Trophoblast cell (in vitro differentiated cells and primary cell): ENCODE measurements around the gene ANKRD33.

Experiments
- DNase-seq, 2 donors: peaks; one replicate each; pipeline ENCODE4 v3.0.0-alpha.2; 2016
- H2AFZ ChIP-seq: 2 replicates; pipeline ENCODE4 v1.6.1; 2013; ENCODE audit warnings: low read length, moderate library complexity, mild to moderate bottlenecking; ENCODE audit not compliant: insufficient read depth, poor library complexity
- H2AK5ac ChIP-seq: 2 replicates; pipeline ENCODE4 v1.6.1; 2013; ENCODE audit warnings: mild to moderate bottlenecking, low read length
- H2BK120ac ChIP-seq: 2 replicates; pipeline ENCODE4 v1.6.1; 2013; ENCODE audit warnings: low read length, mild to moderate bottlenecking, moderate library complexity; ENCODE audit not compliant: insufficient read depth, poor library complexity
- H2BK12ac ChIP-seq: 2 replicates; pipeline ENCODE4 v1.6.1; 2013; ENCODE audit warnings: mild to moderate bottlenecking, low read length, moderate library complexity
- H2BK5ac ChIP-seq: 2 replicates; pipeline ENCODE4 v1.6.1; 2013; ENCODE audit warnings: low read length, low read depth, moderate library complexity, mild to moderate bottlenecking; ENCODE audit not compliant: poor library complexity
- H3K14ac ChIP-seq: 2 replicates; pipeline ENCODE4 v1.6.1; 2013; ENCODE audit warnings: mild to moderate bottlenecking, low read length
- H3K18ac ChIP-seq: 2 replicates; pipeline ENCODE4 v1.6.1; 2013; ENCODE audit warnings: mild to moderate bottlenecking, low read length
- H3K23ac ChIP-seq: 2 replicates; pipeline ENCODE4 v1.6.1; 2013; ENCODE audit warnings: low read length
- H3K27ac ChIP-seq: 2 replicates; pipeline ENCODE4 v1.5.1; 2013; ENCODE audit warnings: low read depth, mild to moderate bottlenecking, inconsistent platforms, low read length, moderate library complexity
- H3K27me3 ChIP-seq: 2 replicates; pipeline ENCODE4 v1.6.1; 2013; ENCODE audit warnings: inconsistent platforms, mild to moderate bottlenecking, low read length, moderate library complexity; ENCODE audit not compliant: insufficient read depth
- H3K36me3 ChIP-seq, 2 experiments: 1 replicate in 1 of 2; 2 replicates in 1 of 2; pipeline ENCODE4 v1.6.1; 2013; ENCODE audit warnings: low read length in 2 of 2, mild to moderate bottlenecking in 2 of 2, moderate library complexity in 1 of 2; ENCODE audit not compliant: insufficient read depth in 2 of 2, control insufficient read depth in 1 of 2
- H3K4ac ChIP-seq: 2 replicates; pipeline ENCODE4 v1.6.1; 2013; ENCODE audit warnings: low read depth, mild to moderate bottlenecking, low read length, moderate library complexity
- H3K4me1 ChIP-seq, 2 experiments: 1 replicate in 1 of 2; 2 replicates in 1 of 2; pipeline ENCODE4 v1.6.1; 2013; ENCODE audit warnings: low read length in 2 of 2, mild to moderate bottlenecking in 2 of 2, moderate library complexity in 1 of 2; ENCODE audit not compliant: insufficient read depth in 2 of 2, control insufficient read depth in 1 of 2
- H3K4me2 ChIP-seq: 2 replicates; pipeline ENCODE4 v1.6.1; 2013; ENCODE audit warnings: inconsistent platforms, mild to moderate bottlenecking, low read length, moderate library complexity
- H3K4me3 ChIP-seq: 2 replicates; pipeline ENCODE4 v1.5.1; 2013; ENCODE audit warnings: mild to moderate bottlenecking, low read depth, low read length, inconsistent platforms
- H3K79me1 ChIP-seq: one replicate; pipeline ENCODE4 v1.6.1; 2013; ENCODE audit warnings: low read length
- H3K79me2 ChIP-seq: 2 replicates; pipeline ENCODE4 v1.6.1; 2013; ENCODE audit warnings: low read length, mild to moderate bottlenecking; ENCODE audit not compliant: control insufficient read depth, insufficient read depth, poor library complexity
- H3K9ac ChIP-seq: 2 replicates; pipeline ENCODE4 v1.6.1; 2013; ENCODE audit warnings: mild to moderate bottlenecking, low read length
- H3K9me3 ChIP-seq: 2 replicates; pipeline ENCODE4 v1.6.1; 2013; ENCODE audit warnings: low read depth, mild to moderate bottlenecking, control low read depth, inconsistent platforms, low read length; ENCODE audit not compliant: insufficient read depth
- H4K12ac ChIP-seq: 2 replicates; pipeline ENCODE4 v1.6.1; 2013; ENCODE audit warnings: low read depth, mild to moderate bottlenecking, low read length, moderate library complexity
- H4K8ac ChIP-seq: 2 replicates; pipeline ENCODE4 v1.6.1; 2013; ENCODE audit warnings: low read depth, mild to moderate bottlenecking, low read length, moderate library complexity
- H4K91ac ChIP-seq: one replicate; pipeline ENCODE4 v1.6.1; 2013; ENCODE audit warnings: low read depth, mild to moderate bottlenecking, low read length, moderate library complexity
- WGBS: extraction: QIAGEN DNeasy Blood & Tissue Kit; methylation state at CpG from one replicate; pipeline ENCODE4 v1.1.7; 2013; ENCODE audit warnings: missing lambda C conversion rate; ENCODE audit not compliant: insufficient read length, insufficient coverage; ENCODE audit errors: extremely low coverage; 5-methylcytosine and 5-hydroxymethylcytosine counted together

Gene ANKRD33

DNA sequence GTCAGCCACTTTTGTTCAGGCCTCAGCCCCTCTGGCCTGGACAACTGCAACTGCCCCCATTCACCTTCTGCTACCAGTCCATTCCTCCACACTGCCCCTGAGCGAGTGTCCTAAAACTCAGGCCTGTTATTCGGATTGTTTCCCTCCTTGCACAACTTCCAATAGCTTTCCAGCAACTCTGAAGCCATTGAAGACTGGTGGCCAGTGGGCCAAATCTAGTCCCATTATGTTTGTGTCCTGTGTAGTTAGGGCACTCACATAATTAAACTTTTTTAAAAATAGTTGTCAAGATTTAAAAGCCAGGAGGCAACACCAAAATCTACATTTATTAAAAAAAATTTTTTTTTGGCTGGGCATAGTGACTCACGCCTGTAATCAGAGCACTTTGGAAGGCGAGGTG, 21.6 kb upstream of the ANKRD33 start:
- Histone ChIP-seq H2AK5ac (no peak overlapping the region), H4K91ac (peak overlapping the region; percentile 49), H3K79me2 (no peaks in the 10 kb centered on the region), H3K27ac (peak overlapping the region; percentile 73), H2BK5ac (peak overlapping the region; percentile 52), H2BK120ac (peak overlapping the region; percentile 15), H3K4ac (no peak overlapping the region), H3K4me3 (no peak overlapping the region), H3K9ac (no peak overlapping the region), H2BK12ac (peak overlapping the region; percentile 39), H2AFZ (no peak overlapping the region), H3K27me3 (no peaks in the 10 kb centered on the region), H3K9me3 (no peaks in the 10 kb centered on the region), H3K79me1 (peaks cover 34% of the 10 kb centered on the region), H3K14ac (peak overlapping the region; percentile 7), H3K36me3 (no peaks in the 10 kb centered on the region), H4K12ac (no peak overlapping the region), H4K8ac (peak overlapping the region; percentile 11), H3K18ac (no peak overlapping the region), H3K4me1 (peaks cover 39 to 49% of the 10 kb centered on the region in 2 experiments), H3K4me2 (no peak overlapping the region), H3K23ac (no peak overlapping the region)
- WGBS, result no CpG with 5 or more reads among the region's 4 CpGs
- DNase-seq, result no peak

DNA sequence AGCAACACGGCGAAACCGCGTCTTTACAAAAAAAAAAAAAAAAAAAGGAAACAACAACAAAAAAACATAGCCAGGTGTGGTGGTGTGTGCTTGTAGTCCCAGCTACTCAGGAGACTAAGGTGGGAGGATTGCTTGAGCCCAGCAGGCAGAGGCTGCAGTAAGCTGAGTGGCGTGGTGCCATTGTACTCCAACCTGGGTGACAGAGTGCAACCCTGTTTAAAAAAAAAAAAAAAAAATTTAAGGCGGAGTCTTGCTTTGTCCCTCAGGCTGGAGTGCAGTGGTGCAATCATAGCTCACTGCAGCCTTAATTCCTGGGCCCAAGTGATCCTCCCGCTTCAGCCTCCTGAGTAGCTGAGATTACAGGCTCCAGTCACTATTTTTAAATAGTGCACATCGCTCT, 21.1 kb upstream of the ANKRD33 start:
- WGBS, result no CpG with 5 or more reads among the region's 8 CpGs
- peak; percentile 41 to 68 for DNase-seq
- H3K4me1 ChIP-seq, result peaks cover 39 to 49% of the 10 kb centered on the region in 2 experiments
- H2AK5ac ChIP-seq, result no peak overlapping the region
- H4K8ac ChIP-seq, result no peak overlapping the region
- H3K4ac ChIP-seq, result no peak overlapping the region
- H3K9ac ChIP-seq, result no peak overlapping the region
- no peak overlapping the region for H4K91ac ChIP-seq
- H3K9me3 ChIP-seq, result no peaks in the 10 kb centered on the region
- no peak overlapping the region for H3K18ac ChIP-seq
- no peak overlapping the region for H2AFZ ChIP-seq
- H3K4me2 ChIP-seq, result no peak overlapping the region
- H2BK120ac ChIP-seq, result no peak overlapping the region
- peak overlapping the region; percentile 18 for H3K27ac ChIP-seq
- H3K36me3 ChIP-seq, result no peaks in the 10 kb centered on the region
- no peaks in the 10 kb centered on the region for H3K27me3 ChIP-seq
- no peak overlapping the region for H3K14ac ChIP-seq
- no peak overlapping the region for H3K23ac ChIP-seq
- H4K12ac ChIP-seq, result no peak overlapping the region
- H2BK5ac ChIP-seq, result no peak overlapping the region
- peaks cover 34% of the 10 kb centered on the region for H3K79me1 ChIP-seq
- H3K79me2 ChIP-seq, result no peaks in the 10 kb centered on the region
- no peak overlapping the region for H3K4me3 ChIP-seq
- no peak overlapping the region for H2BK12ac ChIP-seq

DNA sequence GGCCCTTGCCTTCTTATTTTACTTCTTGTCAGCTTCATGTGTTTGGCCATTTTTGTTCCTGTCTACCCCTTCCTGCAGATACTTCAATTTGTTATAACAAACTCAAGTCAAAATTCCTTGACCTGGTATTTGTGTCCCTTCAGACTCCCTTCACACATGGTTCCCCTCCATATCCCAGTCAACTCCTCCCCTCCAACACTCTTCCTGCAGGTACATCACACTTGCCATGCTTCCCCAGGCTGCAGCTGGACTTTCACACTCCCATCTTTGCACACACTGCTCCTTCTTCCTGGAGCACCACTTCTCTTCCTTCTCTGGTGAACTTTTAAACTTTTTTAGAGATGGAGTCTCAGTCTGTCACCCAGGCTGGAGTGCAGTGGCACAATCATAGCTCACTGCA, 20.5 kb upstream of the ANKRD33 start:
- Histone ChIP-seq H2BK5ac (no peak overlapping the region), H3K14ac (no peak overlapping the region)

DNA sequence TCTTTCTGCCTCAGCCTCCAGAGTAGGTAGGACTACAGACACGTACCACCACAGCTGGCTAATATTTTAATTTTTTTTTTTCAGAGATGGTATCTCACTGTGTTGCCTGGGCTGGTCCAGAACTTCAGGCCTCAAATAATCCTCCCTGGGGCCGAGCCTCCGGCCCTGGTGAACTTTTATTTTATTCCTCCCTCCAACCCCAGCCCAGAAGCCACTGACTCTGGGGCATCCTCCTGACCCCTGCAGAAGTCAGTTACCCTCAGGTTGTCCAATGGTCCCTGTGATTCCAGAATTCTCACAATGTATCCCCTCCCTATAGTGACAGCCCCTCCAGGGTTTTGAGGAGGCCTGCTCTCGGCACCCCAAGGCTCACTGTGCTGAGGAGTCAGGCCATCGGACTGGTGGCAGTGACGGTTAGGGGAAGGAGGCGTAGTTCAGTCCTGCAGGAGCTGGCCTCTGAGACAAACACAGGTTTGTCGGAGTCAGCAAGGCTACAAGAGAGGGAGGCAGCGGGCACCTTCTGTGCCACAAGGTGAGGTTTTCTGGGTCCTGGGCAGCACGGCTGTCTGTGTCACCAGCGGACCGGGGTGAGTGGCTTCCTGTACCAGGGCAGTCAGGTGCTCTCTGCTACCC, 20.0 kb upstream of the ANKRD33 start:
- Histone ChIP-seq H3K4me2 (peak overlapping the region; percentile 94), H3K18ac (peak overlapping the region; percentile 41), H4K91ac (peak overlapping the region; percentile 87), H3K14ac (peak overlapping the region; percentile 60), H4K8ac (peak overlapping the region; percentile 23), H2AFZ (no peak overlapping the region), H3K23ac (no peak overlapping the region), H3K9ac (no peak overlapping the region), H3K9me3 (no peaks in the 10 kb centered on the region), H2BK12ac (peak overlapping the region; percentile 82), H4K12ac (no peak overlapping the region), H3K27ac (no peak overlapping the region), H3K4me1 (peaks cover 39 to 49% of the 10 kb centered on the region in 2 experiments), H2AK5ac (peak overlapping the region; percentile 61), H3K36me3 (no peaks in the 10 kb centered on the region), H2BK120ac (peak overlapping the region; percentile 84), H3K79me1 (peaks cover 34% of the 10 kb centered on the region), H3K4ac (peak overlapping the region; percentile 66), H3K79me2 (no peaks in the 10 kb centered on the region), H3K4me3 (no peak overlapping the region), H2BK5ac (peak overlapping the region; percentile 0), H3K27me3 (no peaks in the 10 kb centered on the region)
- WGBS, result no CpG with 5 or more reads among the region's 12 CpGs
- no peak for DNase-seq

More for the DNA sequence above, 20.5 kb upstream of the ANKRD33 start:
- Histone ChIP-seq H3K18ac (no peak overlapping the region), H3K4me1 (peaks cover 39 to 49% of the 10 kb centered on the region in 2 experiments), H3K79me2 (no peaks in the 10 kb centered on the region), H3K36me3 (no peaks in the 10 kb centered on the region), H2AK5ac (no peak overlapping the region), H3K27me3 (no peaks in the 10 kb centered on the region), H2BK120ac (no peak overlapping the region), H4K12ac (no peak overlapping the region), H3K27ac (no peak overlapping the region), H4K91ac (peak overlapping the region; percentile 4), H3K23ac (no peak overlapping the region), H3K4me3 (no peak overlapping the region), H3K9ac (no peak overlapping the region), H3K9me3 (no peaks in the 10 kb centered on the region), H4K8ac (no peak overlapping the region), H3K4ac (no peak overlapping the region), H2AFZ (no peak overlapping the region), H3K79me1 (peaks cover 34% of the 10 kb centered on the region), H3K4me2 (no peak overlapping the region), H2BK12ac (no peak overlapping the region)
- no peak for DNase-seq
